HG03354 (cell line): ENCODE measurements around the gene TPI1.

ENCODE experiments used
- ATAC-seq: cut with Tn5 transposase; IDR thresholded peaks from one replicate; pipeline ENCODE4 v1.9.1; 2021; ENCODE audit warnings: mild to moderate bottlenecking; ENCODE audit not compliant: unreplicated experiment, poor library complexity, severe bottlenecking

Gene TPI1

GRCh38 chr12:6843118-6843902, 24.0 kb upstream of the TPI1 start:
- ATAC-seq: no peak

- no peak for ATAC-seq
These were observed 21.9 kb upstream of the TPI1 start for GRCh38 chr12:6845395-6845794.

- ATAC-seq: no peak
These were observed 20.9 kb upstream of the TPI1 start for GRCh38 chr12:6846316-6846869.

GRCh38 chr12:6847676-6848075, 19.7 kb upstream of the TPI1 start:
- ATAC-seq: no peak

- ATAC-seq: no peak
These were observed 17.9 kb upstream of the TPI1 start for GRCh38 chr12:6849427-6849826.

GRCh38 chr12:6849976-6850560, 17.3 kb upstream of the TPI1 start:
- no peak for ATAC-seq

GRCh38 chr12:6850796-6851152, 16.6 kb upstream of the TPI1 start:
- no peak for ATAC-seq

GRCh38 chr12:6851153-6851920, 16.0 kb upstream of the TPI1 start, which contains the start of gene CDCA3:
Gene CDCA3 (minus strand): TSS chr12:6851286. CDS start chr12:6850952, 334 bp downstream.
- ATAC-seq: peak; percentile 62

- ATAC-seq: peak; percentile 79
These were observed 15.2 kb upstream of the TPI1 start, which contains the start of gene USP5 for GRCh38 chr12:6851921-6852650. Gene USP5 (plus strand): TSS chr12:6852150. CDS start chr12:6852180, 30 bp downstream.

- ATAC-seq: no peak
These were observed 14.5 kb upstream of the TPI1 start for GRCh38 chr12:6852651-6853354.

GRCh38 chr12:6853626-6854025, 13.7 kb upstream of the TPI1 start:
- ATAC-seq: no peak

GRCh38 chr12:6854036-6854435, 13.3 kb upstream of the TPI1 start:
- no peak for ATAC-seq

- ATAC-seq: no peak
These were observed 12.0 kb upstream of the TPI1 start for GRCh38 chr12:6855322-6855721.

GRCh38 chr12:6858799-6859198, 8.5 kb upstream of the TPI1 start:
- ATAC-seq: no peak

GRCh38 chr12:6860116-6860515, 7.2 kb upstream of the TPI1 start:
- ATAC-seq: no peak

- ATAC-seq: no peak
These were observed 6.4 kb upstream of the TPI1 start for GRCh38 chr12:6860942-6861341.

GRCh38 chr12:6861391-6861790, 5.9 kb upstream of the TPI1 start:
- ATAC-seq: no peak

GRCh38 chr12:6863033-6863432, 4.3 kb upstream of the TPI1 start:
- no peak for ATAC-seq
